ENCODE data around the gene MAGI2.

MAGI2 gene

GRCh38 chr7:78355834-78356233, 1097.6 kb downstream of the MAGI2 start:
- DNase-seq (ENCODE audit: extremely low spot score), result no peak
- CTCF ChIA-PET, result interaction anchor here (1.4 to 1.9 kb wide), 2 partner anchors 9 to 12 kb away, joined by 3 to 6 read pairs; no protein-coding TSS in a partner anchor
- TF ChIP-seq CTCF (IDR thresholded peaks at IDR 0.05; ENCODE audit: control extremely low read depth, extremely low read depth, low read depth, missing control alignments), result no peak
- POLR2A ChIA-PET, result no interaction called here

GRCh38 chr7:78350926-78351325, 1102.5 kb downstream of the MAGI2 start:
- TF ChIP-seq CTCF (IDR thresholded peaks at IDR 0.05; ENCODE audit: control extremely low read depth, extremely low read depth, low read depth, missing control alignments), result no peak
- ChIA-PET CTCF (interaction anchor here (1.0 to 2.4 kb wide), 2 partner anchors 14 to 31 kb away, joined by 3 to 8 read pairs; no protein-coding TSS in a partner anchor), POLR2A (no interaction called here)
- DNase-seq (ENCODE audit: extremely low spot score), result no peak

GRCh38 chr7:78350391-78350790, 1103.1 kb downstream of the MAGI2 start:
- DNase-seq (ENCODE audit: extremely low spot score), result no peak
- TF ChIP-seq CTCF (IDR thresholded peaks at IDR 0.05; ENCODE audit: control extremely low read depth, extremely low read depth, low read depth, missing control alignments), result no peak
- POLR2A ChIA-PET, result no interaction called here
- CTCF ChIA-PET, result interaction anchor here (0.9 to 2.4 kb wide), 3 partner anchors 15 to 31 kb away, joined by 3 to 8 read pairs (median 3); no protein-coding TSS in a partner anchor

- CTCF ChIA-PET, result interaction anchor here (1.2 to 1.4 kb wide), 2 partner anchors 11 to 327 kb away, joined by 3 read pairs; no protein-coding TSS in a partner anchor
- POLR2A ChIA-PET, result no interaction called here
- TF ChIP-seq CTCF (IDR thresholded peaks at IDR 0.05; ENCODE audit: control extremely low read depth, extremely low read depth, low read depth, missing control alignments), result no peak
- DNase-seq (ENCODE audit: extremely low spot score), result no peak
These were observed 1106.6 kb downstream of the MAGI2 start for GRCh38 chr7:78346827-78347226.

- ChIA-PET POLR2A (no interaction called here), CTCF (no interaction called here)
- DNase-seq (ENCODE audit: extremely low spot score), result no peak
- TF ChIP-seq CTCF (IDR thresholded peaks at IDR 0.05; ENCODE audit: control extremely low read depth, extremely low read depth, low read depth, missing control alignments), result no peak
These were observed 1107.5 kb downstream of the MAGI2 start for GRCh38 chr7:78345979-78346378.

DNA sequence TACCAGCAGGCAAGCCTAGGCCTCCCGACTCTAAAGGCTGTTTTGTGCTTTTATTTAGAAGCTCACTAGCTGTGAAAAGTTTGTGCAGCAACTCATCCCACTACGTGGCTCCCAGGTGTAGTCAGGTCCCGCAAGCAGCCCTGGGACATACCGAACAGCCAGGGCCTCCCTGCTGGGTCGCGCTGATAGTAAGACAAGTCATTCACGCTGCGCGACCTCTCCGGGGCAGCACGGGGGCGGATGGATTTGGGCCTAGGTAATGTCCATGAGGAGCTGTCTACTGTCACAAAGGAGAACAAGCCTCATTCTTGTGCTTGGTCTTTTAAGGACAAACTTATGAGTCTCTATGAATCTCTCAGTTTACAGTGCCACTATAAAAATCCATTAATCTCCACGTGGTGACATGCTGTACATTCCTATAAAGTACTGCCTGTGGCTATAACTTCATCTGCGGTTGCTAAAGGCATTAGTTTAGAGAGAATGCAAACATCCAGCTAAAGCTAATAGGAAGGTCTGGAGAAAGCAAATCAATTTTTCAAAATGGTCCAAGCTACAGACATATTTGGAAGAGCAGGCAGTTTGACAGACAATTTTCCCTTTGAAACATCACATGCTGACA, 1108.1 kb downstream of the MAGI2 start:
- ChIA-PET POLR2A (no interaction called here), CTCF (no interaction called here)
- TF ChIP-seq CTCF (IDR thresholded peaks at IDR 0.05; ENCODE audit: control extremely low read depth, extremely low read depth, low read depth, missing control alignments), result no peak
- DNase-seq (ENCODE audit: extremely low spot score), result no peak
